Stimulated activated CD8-positive, alpha-beta memory T cell treated with anti-CD3 and anti-CD28 coated beads, Interleukin-15, amount 100 ng/mL, for 1 hour (primary cell): ENCODE data around the gene GRIA2.
"Not testable (repeated sequence)": the region's sequence is repeated elsewhere in the genome, so short reads cannot be mapped to it uniquely, and the experiment has no call there.

Experiments used
- DNase-seq: peaks from one replicate; pipeline ENCODE4 v3.0.0-alpha.2; 2020; ENCODE audit warnings: low read depth

GRIA2 gene

DNA sequence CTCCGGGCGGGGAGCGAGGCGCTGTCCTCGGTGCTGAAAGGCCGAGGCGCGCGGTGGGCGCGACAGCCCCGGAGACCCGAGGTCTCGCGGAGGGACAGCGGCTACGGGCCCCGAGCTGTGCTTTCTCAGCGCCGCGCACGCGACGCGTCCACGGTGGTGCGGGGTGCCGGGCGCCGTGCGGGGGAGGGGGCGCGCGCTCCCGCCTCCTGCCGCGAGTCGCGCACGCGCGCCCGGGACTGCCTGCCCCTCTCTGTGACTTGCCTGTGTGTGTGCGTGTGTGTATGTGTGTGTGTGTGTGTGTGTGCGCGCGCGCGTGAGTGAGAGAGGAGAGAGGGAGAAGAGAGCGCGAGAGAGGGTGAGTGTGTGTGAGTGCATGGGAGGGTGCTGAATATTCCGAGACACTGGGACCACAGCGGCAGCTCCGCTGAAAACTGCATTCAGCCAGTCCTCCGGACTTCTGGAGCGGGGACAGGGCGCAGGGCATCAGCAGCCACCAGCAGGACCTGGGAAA is at the start of gene GRIA2:
GRIA2 (plus strand) TSS at position 358 of the 511 bp plus-strand sequence. CDS start 315 bp downstream, outside the sequence.
- no peak for DNase-seq

- DNase-seq, result no peak
Observed at GRCh38 chr4:157172011-157172410, 48.5 kb upstream of the GRIA2 start.

GRCh38 chr4:157180268-157180667 is 40.3 kb upstream of the GRIA2 start:
- not testable (repeated sequence) for DNase-seq

GRCh38 chr4:157184300-157184699 is 36.2 kb upstream of the GRIA2 start:
- DNase-seq, result no peak

- DNase-seq, result no peak
Observed at GRCh38 chr4:157185363-157185762, 35.2 kb upstream of the GRIA2 start.

DNA sequence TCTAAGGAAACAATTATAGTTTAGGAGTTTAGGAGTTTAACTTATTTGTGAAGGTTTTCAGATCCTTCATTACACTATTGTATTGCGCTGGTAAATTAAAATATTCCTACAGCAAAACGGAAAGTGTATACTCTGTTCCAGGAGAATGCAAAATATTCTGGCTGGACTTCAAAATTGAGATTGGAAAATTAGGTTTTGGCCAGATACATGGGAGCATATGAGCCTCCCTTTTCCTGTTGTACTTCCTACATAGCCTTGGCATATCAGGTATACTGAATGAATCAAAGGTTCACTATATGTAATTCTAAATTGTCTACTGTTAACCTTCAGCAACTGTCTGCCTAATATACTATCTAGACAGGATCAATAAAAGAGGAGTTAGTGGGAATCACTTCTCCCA is 25.2 kb upstream of the GRIA2 start:
- DNase-seq, result no peak

GRCh38 chr4:157196046-157196445 is 24.5 kb upstream of the GRIA2 start:
- DNase-seq, result no peak

- DNase-seq, result no peak
Observed at GRCh38 chr4:157204634-157205244, 15.8 kb upstream of the GRIA2 start.

DNA sequence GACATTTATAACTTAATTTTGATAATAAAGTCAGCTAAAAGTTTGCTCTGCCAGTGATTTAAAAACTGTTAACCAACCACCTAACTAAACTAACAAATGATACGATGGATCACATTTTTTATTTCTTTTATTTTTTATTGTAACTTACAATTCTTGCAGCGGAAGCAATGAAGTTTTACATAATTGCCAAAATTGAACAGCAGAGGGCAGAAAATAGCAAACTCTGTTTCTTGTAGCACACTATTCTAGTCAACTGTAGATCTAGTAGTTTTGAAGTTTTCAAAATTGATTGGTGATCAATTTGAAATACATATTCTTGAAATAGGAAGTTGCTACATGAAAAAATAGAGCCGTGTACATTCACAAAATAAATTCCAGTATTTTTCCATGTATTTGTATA is 2.8 kb upstream of the GRIA2 start:
- DNase-seq, result no peak

DNA sequence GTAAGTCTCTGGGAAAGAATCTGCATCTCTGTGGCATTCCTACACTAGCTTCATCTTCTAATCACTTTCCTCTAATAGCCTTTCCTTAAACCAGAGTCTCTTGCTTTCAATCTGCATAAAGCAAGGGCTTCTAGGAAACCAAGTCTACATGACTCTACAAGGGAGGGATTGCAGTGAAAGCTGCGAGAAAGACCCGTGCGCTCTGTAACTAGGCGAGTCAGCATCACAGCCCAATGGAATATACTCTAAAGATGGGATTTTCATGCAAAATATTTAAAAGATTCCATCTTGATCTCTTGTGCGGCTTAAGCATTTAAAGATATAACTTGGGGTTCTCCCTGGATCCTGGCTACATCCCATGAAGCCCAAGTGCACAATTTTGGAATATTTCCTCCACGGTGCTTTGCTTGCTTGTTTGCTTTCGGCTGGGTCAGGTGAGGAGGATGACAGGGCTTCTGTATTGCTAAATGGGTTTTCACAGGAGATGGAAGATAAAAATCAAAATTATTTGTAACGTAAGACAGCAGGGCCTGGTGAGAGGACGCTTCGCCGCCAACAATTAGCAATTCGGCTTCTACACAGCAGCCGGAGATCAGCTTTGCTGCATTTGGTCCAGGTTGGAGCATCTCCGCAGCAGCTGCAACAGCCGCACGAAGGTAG is 687 bp upstream of the GRIA2 start:
- DNase-seq, result no peak

DNA sequence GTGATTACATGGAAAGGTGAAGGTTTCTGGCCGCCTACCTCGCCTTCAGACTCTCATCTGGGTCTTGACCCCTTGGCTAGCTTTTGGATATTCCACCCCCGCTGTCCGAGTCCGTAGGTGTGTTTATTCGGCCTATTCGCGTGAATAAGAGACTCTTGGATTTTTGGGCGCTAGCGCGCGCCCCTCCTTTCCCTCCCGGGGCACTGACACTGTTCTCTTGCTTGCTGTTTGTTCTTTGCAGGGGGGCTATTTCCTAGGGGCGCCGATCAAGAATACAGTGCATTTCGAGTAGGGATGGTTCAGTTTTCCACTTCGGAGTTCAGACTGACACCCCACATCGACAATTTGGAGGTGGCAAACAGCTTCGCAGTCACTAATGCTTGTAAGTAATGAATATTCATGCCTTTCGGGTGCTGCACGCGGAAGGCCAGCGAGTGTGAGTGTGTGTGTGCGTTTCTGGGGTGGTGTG is 932 bp downstream of the GRIA2 start:
- DNase-seq, result no peak

- DNase-seq, result no peak
Observed at GRCh38 chr4:157221895-157222770, 1.6 kb downstream of the GRIA2 start.

DNA sequence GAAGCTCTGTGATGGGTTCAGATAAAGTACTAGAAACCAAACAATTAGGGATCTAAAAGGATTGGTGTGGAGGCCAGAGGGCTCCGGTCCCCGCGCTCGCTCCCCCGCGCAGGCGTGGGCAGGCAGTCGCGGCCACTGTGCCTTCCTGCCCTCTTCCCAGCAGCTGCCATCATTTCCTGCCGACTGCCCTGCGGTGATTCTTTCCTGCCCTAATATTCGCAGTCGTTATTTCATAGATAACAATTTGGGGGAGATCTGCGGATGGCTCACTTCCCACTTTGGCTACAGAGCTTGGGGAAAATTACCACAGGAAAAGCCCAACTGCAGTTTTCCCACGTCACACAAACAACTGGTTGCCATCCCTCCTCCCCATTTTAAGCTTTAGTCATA is 2.2 kb downstream of the GRIA2 start:
- no peak for DNase-seq

- DNase-seq, result no peak
Observed at GRCh38 chr4:157223456-157223855, 2.9 kb downstream of the GRIA2 start.

- DNase-seq, result no peak
Observed at GRCh38 chr4:157225096-157225495, 4.6 kb downstream of the GRIA2 start.

GRCh38 chr4:157226035-157226434 is 5.5 kb downstream of the GRIA2 start:
- no peak for DNase-seq

DNA sequence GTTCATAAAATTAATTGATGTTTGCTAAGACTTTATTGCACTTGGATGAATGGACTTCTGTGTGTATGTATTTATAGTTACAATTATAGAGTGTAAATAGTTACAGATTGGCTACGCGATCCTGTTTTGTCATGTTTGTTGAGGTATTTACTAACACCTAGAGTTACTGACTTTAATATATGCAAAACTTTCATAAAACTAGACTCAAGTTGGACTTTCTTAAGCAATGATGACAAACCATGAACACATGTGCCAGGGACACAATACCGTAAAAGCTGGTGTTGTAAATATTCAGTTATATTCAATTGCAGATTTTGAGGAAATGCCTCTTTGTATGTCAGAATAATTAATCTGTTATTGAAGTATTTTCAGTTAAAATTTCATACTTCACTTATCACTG is 6.1 kb downstream of the GRIA2 start:
- no peak for DNase-seq

GRCh38 chr4:157231525-157231924 is 11.0 kb downstream of the GRIA2 start:
- DNase-seq, result no peak

- no peak for DNase-seq
Observed at GRCh38 chr4:157242871-157243270, 22.3 kb downstream of the GRIA2 start.

GRCh38 chr4:157244348-157244747 is 23.8 kb downstream of the GRIA2 start:
- no peak for DNase-seq

DNA sequence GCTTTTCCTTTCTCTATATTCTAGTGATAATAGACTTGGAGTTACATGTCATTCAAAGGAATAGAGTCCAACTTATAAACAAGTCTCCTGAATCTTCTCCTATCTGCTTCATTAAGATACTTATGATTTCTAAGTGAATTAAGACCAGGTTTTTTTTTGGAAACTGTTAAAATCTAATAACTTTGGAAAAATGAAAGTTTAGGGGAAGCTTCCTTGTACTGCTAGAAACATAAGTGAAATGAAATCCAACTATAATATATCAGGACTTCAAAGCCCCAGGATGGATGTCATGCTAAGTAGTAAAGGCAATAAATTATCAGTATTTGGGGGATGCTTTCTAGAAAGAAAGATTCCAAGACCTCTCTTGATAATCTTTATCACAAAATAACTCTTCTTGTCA is 24.8 kb downstream of the GRIA2 start:
- DNase-seq, result no peak

- no peak for DNase-seq
Observed at GRCh38 chr4:157246964-157247363, 26.4 kb downstream of the GRIA2 start.

- DNase-seq, result not testable (repeated sequence)
Observed at GRCh38 chr4:157258165-157258564, 37.6 kb downstream of the GRIA2 start.
